ENCODE measurements around the gene UBE2D2. TPM values are rescaled to one million over a fixed set of nuclear protein-coding genes. Genes with fewer than 3 reads are reported as not detected.

The UBE2D2 gene
- total and polyA plus RNA-seq, 4 donors = 84.1 to 97.8 (median 91.2) TPM

DNA sequence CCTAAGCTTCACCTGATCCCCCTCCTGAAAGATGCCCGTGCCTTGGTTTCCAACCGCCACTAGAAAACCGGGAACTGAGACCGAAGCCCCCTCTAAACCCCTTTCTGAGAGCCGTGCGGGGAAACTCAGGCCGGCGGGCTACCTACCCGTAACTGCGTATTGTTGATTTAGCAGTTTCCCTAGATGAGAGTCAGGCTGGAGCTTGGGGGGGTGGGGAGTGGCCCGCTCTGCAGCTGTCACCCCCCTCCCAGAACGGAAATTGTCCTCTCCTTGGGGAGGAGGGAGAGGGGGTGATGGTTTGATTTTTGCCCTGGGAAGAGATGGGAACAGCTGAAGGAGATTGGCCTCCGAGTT, 89.5 kb downstream of the UBE2D2 start:
- no peaks in the 10 kb centered on the region for H3K36me3 ChIP-seq (ENCODE audit: control insufficient read depth in 4 of 4, insufficient read depth in 4 of 4, low read length in 4 of 4)
- peak overlapping the region; percentile 80 to 85 for H3K27ac ChIP-seq (ENCODE audit: low read depth in 1 of 2, low read length in 1 of 2)
- ATAC-seq (ENCODE audit: insufficient read depth, low FRiP score) = no peak
- H3K9me3 ChIP-seq (ENCODE audit: control insufficient read depth in 4 of 4, insufficient read depth in 3 of 4, low read length in 3 of 4) = no peaks in the 10 kb centered on the region
- H3K4me1 ChIP-seq (ENCODE audit: control insufficient read depth in 5 of 5, insufficient read depth in 5 of 5, low read length in 5 of 5) = peaks cover 8 to 79% (median 35%) of the 10 kb centered on the region in 5 donors
- H3K27me3 ChIP-seq (ENCODE audit: control insufficient read depth in 3 of 3, insufficient read depth in 3 of 3, low read length in 2 of 3) = no peaks in the 10 kb centered on the region
- TF ChIP-seq, protein P1, sequence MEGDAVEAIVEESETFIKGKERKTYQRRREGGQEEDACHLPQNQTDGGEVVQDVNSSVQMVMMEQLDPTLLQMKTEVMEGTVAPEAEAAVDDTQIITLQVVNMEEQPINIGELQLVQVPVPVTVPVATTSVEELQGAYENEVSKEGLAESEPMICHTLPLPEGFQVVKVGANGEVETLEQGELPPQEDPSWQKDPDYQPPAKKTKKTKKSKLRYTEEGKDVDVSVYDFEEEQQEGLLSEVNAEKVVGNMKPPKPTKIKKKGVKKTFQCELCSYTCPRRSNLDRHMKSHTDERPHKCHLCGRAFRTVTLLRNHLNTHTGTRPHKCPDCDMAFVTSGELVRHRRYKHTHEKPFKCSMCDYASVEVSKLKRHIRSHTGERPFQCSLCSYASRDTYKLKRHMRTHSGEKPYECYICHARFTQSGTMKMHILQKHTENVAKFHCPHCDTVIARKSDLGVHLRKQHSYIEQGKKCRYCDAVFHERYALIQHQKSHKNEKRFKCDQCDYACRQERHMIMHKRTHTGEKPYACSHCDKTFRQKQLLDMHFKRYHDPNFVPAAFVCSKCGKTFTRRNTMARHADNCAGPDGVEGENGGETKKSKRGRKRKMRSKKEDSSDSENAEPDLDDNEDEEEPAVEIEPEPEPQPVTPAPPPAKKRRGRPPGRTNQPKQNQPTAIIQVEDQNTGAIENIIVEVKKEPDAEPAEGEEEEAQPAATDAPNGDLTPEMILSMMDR (IDR thresholded peaks at IDR 0.05; ENCODE audit: control extremely low read depth, extremely low read depth) = no peak
- no peak for DNase-seq
- H3K4me3 ChIP-seq = peak overlapping the region; percentile 66
- 7 to 16% methylated on average over 13 of the region's 13 CpGs for WGBS, 2 donors
- H3K9ac ChIP-seq (ENCODE audit: insufficient read depth in 1 of 2, low read length in 2 of 2) = no peak overlapping the region

DNA sequence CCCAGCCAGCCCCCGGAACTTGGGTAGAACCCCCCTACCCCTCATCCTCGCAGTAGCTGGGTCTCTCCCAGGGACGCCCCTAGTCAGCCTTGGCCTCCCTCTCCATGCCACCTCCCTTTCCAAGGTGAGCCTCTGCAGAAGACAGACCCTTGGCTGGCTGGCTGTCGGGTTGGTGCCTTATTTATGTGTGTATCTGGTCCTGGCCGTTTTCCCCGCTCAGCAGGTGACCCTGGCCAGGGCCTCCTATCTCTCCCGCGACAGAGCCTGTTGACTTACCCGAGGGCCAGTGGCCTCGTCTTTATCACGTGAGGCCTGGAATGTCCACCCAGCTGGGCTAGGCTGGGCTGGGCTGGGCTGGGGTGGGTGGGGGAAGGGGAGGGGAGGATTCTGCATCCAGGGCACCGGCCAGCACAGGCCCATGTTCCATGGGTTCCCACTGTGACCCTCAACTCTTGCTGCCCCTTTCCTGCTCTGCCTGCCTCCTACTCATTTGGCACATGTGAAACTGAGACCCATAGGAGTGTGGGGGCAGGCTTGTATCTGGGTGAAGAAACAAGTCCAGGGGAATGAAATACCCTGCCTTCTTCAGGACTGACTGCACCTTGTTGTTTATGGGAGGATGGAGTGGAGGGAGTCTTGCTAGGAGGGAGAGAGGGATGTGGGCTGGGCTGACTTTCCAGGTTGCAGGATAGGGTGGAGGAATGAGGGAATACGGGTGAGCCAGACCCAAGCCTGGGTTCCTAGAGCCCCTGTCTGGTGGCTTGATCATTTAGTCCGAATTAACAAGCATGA, 90.1 kb downstream of the UBE2D2 start:
- WGBS, 2 donors = 33 to 52% methylated on average over 12 to 14 of the region's 14 CpGs
- Histone ChIP-seq H3K27ac (ENCODE audit: low read depth in 1 of 2, low read length in 1 of 2) (peak overlapping the region; percentile 80 to 85), H3K9me3 (ENCODE audit: control insufficient read depth in 4 of 4, insufficient read depth in 3 of 4, low read length in 3 of 4) (no peaks in the 10 kb centered on the region), H3K36me3 (ENCODE audit: control insufficient read depth in 4 of 4, insufficient read depth in 4 of 4, low read length in 4 of 4) (no peaks in the 10 kb centered on the region), H3K27me3 (ENCODE audit: control insufficient read depth in 3 of 3, insufficient read depth in 3 of 3, low read length in 2 of 3) (no peaks in the 10 kb centered on the region), H3K4me3 (no peak overlapping the region), H3K4me1 (ENCODE audit: control insufficient read depth in 5 of 5, insufficient read depth in 5 of 5, low read length in 5 of 5) (peaks cover 8 to 84% (median 40%) of the 10 kb centered on the region in 5 donors), H3K9ac (ENCODE audit: insufficient read depth in 1 of 2, low read length in 2 of 2) (peak overlapping the region in 1 of 2 donors; percentile 1)
- DNase-seq = peak in 1 of 3 donors; percentile 25
- TF ChIP-seq, protein P1 (IDR thresholded peaks at IDR 0.05; ENCODE audit: control extremely low read depth, extremely low read depth) = no peak
- ATAC-seq (ENCODE audit: insufficient read depth, low FRiP score) = no peak

DNA sequence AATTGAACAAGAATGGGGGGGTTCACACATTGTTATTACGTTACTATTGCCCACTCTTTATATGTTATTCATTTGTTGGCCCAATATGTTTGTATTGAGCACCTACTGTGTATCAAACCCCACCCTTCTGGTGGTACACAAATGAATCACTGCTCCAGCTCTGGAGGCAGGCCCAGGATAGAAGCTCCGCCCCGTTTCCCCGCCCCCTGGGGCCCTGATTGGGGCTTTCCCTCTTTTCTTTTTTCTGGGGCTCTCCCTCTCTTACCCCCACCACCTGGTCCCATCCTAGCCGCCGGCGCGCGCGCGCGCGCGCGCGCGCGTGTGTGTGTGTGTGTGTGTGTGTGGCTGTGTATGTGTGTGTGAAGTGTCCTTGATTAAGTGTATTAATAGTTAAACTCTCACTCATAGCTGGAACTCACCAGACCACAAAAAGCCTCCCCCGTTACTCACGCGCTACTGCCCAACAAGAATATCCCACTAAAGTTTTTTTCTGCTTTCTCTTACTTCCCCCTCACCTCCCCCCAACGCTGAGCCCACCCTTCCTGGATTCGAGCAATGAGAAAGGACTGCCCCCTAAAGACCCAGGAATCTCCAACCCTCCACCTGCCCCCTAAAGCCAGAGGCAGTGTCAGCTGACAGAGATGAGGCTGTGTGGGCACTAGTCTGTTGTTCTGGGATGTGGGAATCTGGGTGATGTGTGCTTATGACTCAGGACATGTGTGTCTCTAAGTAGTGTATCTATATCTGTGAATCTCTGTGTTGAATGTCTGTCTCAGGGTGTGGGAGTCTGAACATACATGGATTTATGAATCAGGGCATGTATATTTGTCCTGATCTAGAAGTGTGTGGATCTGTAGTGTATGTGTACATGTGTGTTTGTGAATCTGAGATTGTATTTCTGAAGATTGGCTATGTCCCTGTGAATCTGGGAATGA, 91.0 kb downstream of the UBE2D2 start:
- Histone ChIP-seq H3K4me3 (no peak overlapping the region), H3K4me1 (ENCODE audit: control insufficient read depth in 5 of 5, insufficient read depth in 5 of 5, low read length in 5 of 5) (peaks cover 8 to 77% (median 47%) of the 10 kb centered on the region in 5 donors), H3K36me3 (ENCODE audit: control insufficient read depth in 4 of 4, insufficient read depth in 4 of 4, low read length in 4 of 4) (no peaks in the 10 kb centered on the region), H3K27me3 (ENCODE audit: control insufficient read depth in 3 of 3, insufficient read depth in 3 of 3, low read length in 2 of 3) (no peaks in the 10 kb centered on the region), H3K9ac (ENCODE audit: insufficient read depth in 1 of 2, low read length in 2 of 2) (peak overlapping the region; percentile 15 to 30), H3K27ac (ENCODE audit: low read depth in 1 of 2, low read length in 1 of 2) (peak overlapping the region; percentile 80), H3K9me3 (ENCODE audit: control insufficient read depth in 4 of 4, insufficient read depth in 3 of 4, low read length in 3 of 4) (no peaks in the 10 kb centered on the region)
- TF ChIP-seq, protein P1 (IDR thresholded peaks at IDR 0.05; ENCODE audit: control extremely low read depth, extremely low read depth) = no peak
- ATAC-seq (ENCODE audit: insufficient read depth, low FRiP score) = peak; percentile 11
- peak; percentile 70 to 80 (median 72) for DNase-seq
- 10 to 18% methylated on average over 9 to 23 of the region's 23 CpGs for WGBS, 2 donors

All from lung (tissue), 12 donors.